ENCODE data around the gene KIAA0513.

Gene KIAA0513

DNA sequence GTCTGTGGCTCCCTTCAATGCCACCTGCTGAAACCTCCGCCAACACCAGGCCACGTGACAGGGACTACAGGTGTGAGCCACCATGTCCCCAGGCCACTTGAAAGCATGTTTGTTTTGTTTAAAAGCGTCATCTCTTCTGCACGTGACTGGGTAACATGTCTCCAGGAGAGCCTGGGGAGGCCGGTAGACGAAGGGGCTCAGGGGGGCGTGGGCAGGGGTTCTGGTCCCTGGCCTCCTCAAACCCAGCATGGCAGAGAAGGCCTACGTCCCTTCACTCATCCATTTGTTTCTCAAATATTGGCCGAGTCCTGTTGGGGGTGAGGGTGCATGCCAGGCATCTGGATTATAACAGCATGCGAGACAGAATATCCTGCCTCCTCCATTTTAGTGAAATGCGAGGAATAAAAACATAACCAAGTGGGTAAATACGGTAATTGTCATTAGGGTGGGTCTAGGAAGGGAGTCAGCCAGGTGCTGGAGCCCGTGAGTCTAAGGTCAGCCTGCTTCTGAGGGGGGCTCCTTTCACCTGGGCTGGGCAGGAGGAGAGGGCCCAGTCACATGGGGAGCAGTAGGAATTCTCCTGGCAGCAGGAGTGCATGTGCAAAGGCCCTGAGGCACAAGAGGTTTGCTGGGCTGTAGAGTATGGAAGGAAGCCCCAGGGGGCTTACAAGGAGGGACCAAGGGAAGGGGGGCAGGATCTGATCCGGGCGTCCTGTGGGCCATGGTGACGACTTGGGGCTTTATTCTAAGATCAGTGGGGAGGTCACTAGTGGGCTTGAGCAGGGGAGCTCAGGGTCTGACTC is 111.4 kb downstream of the KIAA0513 start:
- TF ChIP-seq POLR2AphosphoS5 (IDR thresholded peaks at IDR 0.05; ENCODE audit: low read depth, low read length), result no peak

DNA sequence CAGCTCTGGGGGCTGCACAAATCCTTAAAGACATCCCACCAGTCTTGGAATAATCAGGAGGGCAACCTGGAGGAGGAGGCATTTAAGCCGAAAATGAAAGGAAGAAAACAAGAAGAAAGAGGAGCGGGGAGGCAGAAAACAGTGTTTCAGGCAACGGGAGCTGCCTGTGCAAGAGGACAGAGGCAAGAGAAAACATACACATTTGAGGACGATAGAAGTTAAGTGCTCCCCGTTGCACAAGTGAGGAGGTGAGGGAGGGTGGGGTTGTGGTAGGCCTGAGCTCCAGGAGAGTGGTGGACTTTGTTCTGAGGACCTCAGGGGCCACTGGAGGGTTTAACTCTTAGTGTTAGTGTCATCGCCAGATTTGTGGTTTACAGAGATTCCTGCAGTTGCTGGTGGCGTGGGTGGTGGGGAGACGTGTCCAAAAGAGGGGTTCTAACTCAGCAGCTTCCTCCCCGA is 112.3 kb downstream of the KIAA0513 start:
- TF ChIP-seq, protein P1, sequence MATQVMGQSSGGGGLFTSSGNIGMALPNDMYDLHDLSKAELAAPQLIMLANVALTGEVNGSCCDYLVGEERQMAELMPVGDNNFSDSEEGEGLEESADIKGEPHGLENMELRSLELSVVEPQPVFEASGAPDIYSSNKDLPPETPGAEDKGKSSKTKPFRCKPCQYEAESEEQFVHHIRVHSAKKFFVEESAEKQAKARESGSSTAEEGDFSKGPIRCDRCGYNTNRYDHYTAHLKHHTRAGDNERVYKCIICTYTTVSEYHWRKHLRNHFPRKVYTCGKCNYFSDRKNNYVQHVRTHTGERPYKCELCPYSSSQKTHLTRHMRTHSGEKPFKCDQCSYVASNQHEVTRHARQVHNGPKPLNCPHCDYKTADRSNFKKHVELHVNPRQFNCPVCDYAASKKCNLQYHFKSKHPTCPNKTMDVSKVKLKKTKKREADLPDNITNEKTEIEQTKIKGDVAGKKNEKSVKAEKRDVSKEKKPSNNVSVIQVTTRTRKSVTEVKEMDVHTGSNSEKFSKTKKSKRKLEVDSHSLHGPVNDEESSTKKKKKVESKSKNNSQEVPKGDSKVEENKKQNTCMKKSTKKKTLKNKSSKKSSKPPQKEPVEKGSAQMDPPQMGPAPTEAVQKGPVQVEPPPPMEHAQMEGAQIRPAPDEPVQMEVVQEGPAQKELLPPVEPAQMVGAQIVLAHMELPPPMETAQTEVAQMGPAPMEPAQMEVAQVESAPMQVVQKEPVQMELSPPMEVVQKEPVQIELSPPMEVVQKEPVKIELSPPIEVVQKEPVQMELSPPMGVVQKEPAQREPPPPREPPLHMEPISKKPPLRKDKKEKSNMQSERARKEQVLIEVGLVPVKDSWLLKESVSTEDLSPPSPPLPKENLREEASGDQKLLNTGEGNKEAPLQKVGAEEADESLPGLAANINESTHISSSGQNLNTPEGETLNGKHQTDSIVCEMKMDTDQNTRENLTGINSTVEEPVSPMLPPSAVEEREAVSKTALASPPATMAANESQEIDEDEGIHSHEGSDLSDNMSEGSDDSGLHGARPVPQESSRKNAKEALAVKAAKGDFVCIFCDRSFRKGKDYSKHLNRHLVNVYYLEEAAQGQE (IDR thresholded peaks at IDR 0.05; ENCODE audit: insufficient read depth in 1 of 2, low read depth in 2 of 2, low read length in 2 of 2), result no peak
- no peak for TF ChIP-seq SIN3A (IDR thresholded peaks at IDR 0.05; ENCODE audit: borderline replicate concordance, insufficient read depth, low read length)
- no peak for TF ChIP-seq TAF1 (IDR thresholded peaks at IDR 0.05; ENCODE audit: borderline replicate concordance, insufficient read depth, low read length)
- TF ChIP-seq FOXP2 (optimal IDR thresholded peaks at IDR 0.05; ENCODE audit: borderline replicate concordance, extremely low read depth, extremely low read length, insufficient read depth), result no peak
- TF ChIP-seq POLR2AphosphoS5 (IDR thresholded peaks at IDR 0.05; ENCODE audit: low read depth, low read length), result no peak

DNA sequence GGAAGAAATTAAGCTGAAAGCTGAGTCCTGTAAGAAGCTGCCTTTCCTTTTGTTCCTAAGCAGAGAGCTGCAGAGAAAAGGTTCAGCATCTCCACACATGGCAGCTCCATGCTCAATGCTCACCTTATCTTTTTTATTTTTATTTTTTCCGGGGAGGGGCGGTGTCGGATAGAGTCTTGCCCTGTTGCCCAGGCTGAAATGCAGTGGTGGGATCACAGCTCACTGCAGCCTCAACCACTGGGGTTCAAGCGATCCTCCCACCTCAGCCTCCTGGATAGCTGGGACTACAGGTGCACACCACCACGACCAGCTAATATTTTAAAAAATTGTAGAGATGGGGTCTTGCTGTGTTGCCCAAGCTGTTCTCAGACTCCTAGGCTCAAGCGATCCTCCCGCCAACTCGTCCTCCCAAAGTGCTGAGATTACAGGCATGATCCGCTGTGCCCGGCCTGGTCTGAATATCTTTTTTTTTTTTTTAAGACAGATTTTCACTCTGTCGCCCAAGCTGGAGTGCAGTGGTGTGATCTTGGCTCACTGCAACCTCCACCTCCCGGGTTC is 112.9 kb downstream of the KIAA0513 start:
- TF ChIP-seq POLR2AphosphoS5 (IDR thresholded peaks at IDR 0.05; ENCODE audit: low read depth, low read length), result no peak
- no peak for TF ChIP-seq TAF1 (IDR thresholded peaks at IDR 0.05; ENCODE audit: borderline replicate concordance, insufficient read depth, low read length)
- no peak for TF ChIP-seq FOXP2 (optimal IDR thresholded peaks at IDR 0.05; ENCODE audit: borderline replicate concordance, extremely low read depth, extremely low read length, insufficient read depth)
- TF ChIP-seq SIN3A (IDR thresholded peaks at IDR 0.05; ENCODE audit: borderline replicate concordance, insufficient read depth, low read length), result no peak
- TF ChIP-seq, protein P1 (IDR thresholded peaks at IDR 0.05; ENCODE audit: insufficient read depth in 1 of 2, low read depth in 2 of 2, low read length in 2 of 2), result no peak

- TF ChIP-seq, protein P1 (IDR thresholded peaks at IDR 0.05; ENCODE audit: insufficient read depth in 1 of 2, low read depth in 2 of 2, low read length in 2 of 2), result no peak
- no peak for TF ChIP-seq SIN3A (IDR thresholded peaks at IDR 0.05; ENCODE audit: borderline replicate concordance, insufficient read depth, low read length)
- TF ChIP-seq FOXP2 (optimal IDR thresholded peaks at IDR 0.05; ENCODE audit: borderline replicate concordance, extremely low read depth, extremely low read length, insufficient read depth), result no peak
- no peak for TF ChIP-seq TAF1 (IDR thresholded peaks at IDR 0.05; ENCODE audit: borderline replicate concordance, insufficient read depth, low read length)
- TF ChIP-seq POLR2AphosphoS5 (IDR thresholded peaks at IDR 0.05; ENCODE audit: low read depth, low read length), result no peak
Measured at GRCh38 chr16:85141491-85142128, 114.0 kb downstream of the KIAA0513 start.

DNA sequence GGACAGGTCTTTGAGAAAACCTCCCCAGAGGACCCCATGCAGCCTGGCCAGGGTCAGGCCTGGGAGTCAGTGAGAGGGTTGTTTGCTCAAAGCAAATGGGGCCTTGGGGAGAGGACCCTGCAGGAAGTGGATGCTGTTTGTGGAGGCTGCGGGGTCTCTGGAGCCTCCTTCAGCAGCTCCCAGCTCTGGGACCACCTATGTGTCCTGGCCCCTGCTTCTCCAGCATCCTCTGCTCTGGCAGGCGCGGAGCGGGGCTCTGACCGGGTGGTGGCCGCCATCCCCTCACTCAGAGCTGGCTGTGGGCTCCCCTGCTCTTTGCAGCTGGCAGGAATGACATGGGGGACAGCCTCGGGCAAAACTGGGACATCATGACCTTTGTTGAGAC is 114.5 kb downstream of the KIAA0513 start:
- no peak for TF ChIP-seq FOXP2 (optimal IDR thresholded peaks at IDR 0.05; ENCODE audit: borderline replicate concordance, extremely low read depth, extremely low read length, insufficient read depth)
- TF ChIP-seq POLR2AphosphoS5 (IDR thresholded peaks at IDR 0.05; ENCODE audit: low read depth, low read length), result no peak

GRCh38 chr16:85142771-85143211 is 115.2 kb downstream of the KIAA0513 start:
- TF ChIP-seq, protein P1 (IDR thresholded peaks at IDR 0.05; ENCODE audit: insufficient read depth in 1 of 2, low read depth in 2 of 2, low read length in 2 of 2), result no peak
- TF ChIP-seq POLR2AphosphoS5 (IDR thresholded peaks at IDR 0.05; ENCODE audit: low read depth, low read length) (no peak), FOXP2 (optimal IDR thresholded peaks at IDR 0.05; ENCODE audit: borderline replicate concordance, extremely low read depth, extremely low read length, insufficient read depth) (no peak), SIN3A (IDR thresholded peaks at IDR 0.05; ENCODE audit: borderline replicate concordance, insufficient read depth, low read length) (no peak), TAF1 (IDR thresholded peaks at IDR 0.05; ENCODE audit: borderline replicate concordance, insufficient read depth, low read length) (no peak)
